Measurements from ENCODE around the gene FGFR2.

FGFR2 gene

DNA sequence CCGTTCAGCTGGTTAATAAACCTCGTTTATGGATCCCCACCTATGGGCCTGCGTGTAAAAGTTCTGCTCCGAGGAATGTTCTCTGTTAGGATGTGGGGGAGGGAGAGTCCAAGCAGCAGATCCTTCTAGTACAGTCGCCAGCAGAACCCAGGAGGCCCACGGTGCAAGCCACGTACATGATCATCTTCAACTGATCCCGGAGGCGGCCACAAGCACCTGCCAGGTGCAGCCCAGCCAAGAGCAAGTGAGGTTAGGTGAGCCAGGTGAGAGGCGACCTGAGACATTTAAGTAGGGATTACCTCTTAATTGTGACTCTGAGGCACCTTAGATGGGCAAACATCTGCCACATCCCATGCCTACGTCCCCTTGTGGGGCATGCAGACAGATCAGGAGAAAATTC, 18.0 kb upstream of the FGFR2 start:
- Histone ChIP-seq H3K4me1 (ENCODE audit: insufficient read depth, low read length) (0 out of 2 replicates have a peak, but pooled peaks cover 2% of the 10 kb centered on the region), H3K9ac (ENCODE audit: low read depth, low read length) (no peak overlapping the region), H3K9me3 (ENCODE audit: control insufficient read depth, insufficient read depth, low read length) (peaks cover 13% of the 10 kb centered on the region), H3K36me3 (ENCODE audit: insufficient read depth, low read length) (no peaks in the 10 kb centered on the region)

DNA sequence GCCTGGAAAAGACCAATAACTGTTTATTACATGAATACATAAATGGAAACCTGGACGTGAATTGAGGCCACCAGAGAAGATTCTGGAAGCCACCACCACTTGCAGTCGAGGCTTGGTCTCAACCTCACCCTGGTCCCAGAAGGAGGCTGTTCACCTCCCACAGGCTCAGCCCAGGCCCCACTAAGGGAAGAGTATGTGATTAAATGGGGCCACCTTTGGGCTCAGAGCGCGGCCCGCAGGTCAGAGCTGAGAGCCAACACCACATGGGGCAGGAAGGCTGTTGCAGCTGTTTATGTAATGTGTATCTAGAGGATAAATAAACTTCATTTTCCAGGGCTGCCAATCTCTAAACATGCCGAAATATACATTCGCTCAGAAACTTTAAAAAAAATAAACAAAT, 17.6 kb upstream of the FGFR2 start:
- H3K9ac ChIP-seq (ENCODE audit: low read depth, low read length): no peak overlapping the region

DNA sequence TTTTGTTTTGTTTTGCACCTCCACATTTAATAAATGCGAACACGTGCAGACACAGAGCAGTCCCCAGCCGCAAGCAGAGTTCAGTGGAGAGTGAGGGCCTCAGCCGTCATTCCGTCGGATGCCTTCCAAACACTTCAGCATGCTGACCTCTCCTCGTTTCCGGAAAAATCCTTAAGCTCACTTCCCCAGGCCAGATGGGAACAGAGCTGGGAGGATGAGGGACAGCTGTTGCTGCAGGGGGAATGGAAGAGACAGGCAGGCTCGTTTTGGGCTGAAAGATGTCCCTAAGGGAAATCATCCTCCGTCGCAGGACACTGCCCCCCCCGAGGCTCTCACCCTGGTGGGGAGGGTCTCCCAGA, 17.2 kb upstream of the FGFR2 start:
- no peaks in the 10 kb centered on the region for H3K36me3 ChIP-seq (ENCODE audit: insufficient read depth, low read length)
- no peak overlapping the region for H3K9ac ChIP-seq (ENCODE audit: low read depth, low read length)
- 0 out of 2 replicates have a peak, but pooled peaks cover 9% of the 10 kb centered on the region for H3K4me1 ChIP-seq (ENCODE audit: insufficient read depth, low read length)
- H3K9me3 ChIP-seq (ENCODE audit: control insufficient read depth, insufficient read depth, low read length): peaks cover 13% of the 10 kb centered on the region

More for the DNA sequence above, 17.6 kb upstream of the FGFR2 start:
- Histone ChIP-seq H3K4me1 (ENCODE audit: insufficient read depth, low read length) (0 out of 2 replicates have a peak, but pooled peaks cover 7% of the 10 kb centered on the region), H3K9me3 (ENCODE audit: control insufficient read depth, insufficient read depth, low read length) (peaks cover 13% of the 10 kb centered on the region), H3K36me3 (ENCODE audit: insufficient read depth, low read length) (no peaks in the 10 kb centered on the region)

DNA sequence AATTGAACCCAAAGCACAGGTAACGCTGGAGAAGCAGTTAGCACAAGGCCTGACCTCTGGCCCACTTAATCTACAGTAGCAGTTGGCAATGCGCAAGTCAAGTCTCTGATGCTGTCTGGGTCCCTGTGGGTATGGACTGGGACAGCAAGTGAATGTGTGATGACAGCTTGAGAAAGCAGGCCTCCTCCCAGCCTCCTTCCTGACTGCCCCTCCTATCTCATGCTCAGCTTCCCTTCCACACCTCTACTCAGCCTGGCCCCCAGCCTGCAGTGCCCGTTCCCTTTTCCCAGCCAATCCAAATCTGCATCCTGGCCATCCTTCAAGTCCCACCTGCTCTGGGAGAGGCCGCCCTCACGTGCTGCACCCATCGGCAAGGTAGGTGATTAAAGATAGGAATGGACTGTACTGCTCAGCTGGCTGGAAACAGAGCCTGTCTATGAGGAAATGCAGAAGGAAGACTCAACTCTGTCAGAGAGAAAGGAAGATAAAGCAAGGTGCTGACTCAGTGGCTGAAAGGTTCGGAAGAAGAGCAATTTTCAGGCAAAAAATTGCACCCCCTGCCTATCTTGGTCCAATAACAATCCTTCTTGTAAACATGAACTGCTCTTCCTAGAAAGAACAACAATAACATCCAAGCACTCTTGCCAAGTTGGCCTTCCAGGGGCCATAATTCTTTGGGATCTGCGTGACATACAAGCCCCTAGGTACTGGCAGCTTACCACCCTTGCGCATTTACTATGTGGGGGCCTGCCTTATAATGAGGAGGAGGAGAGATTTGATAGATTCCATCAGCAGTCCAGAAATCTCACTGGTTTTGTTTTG, 16.6 kb upstream of the FGFR2 start:
- no peaks in the 10 kb centered on the region for H3K36me3 ChIP-seq (ENCODE audit: insufficient read depth, low read length)
- H3K9me3 ChIP-seq (ENCODE audit: control insufficient read depth, insufficient read depth, low read length): peaks cover 13% of the 10 kb centered on the region
- H3K9ac ChIP-seq (ENCODE audit: low read depth, low read length): no peak overlapping the region
- H3K4me1 ChIP-seq (ENCODE audit: insufficient read depth, low read length): 0 out of 2 replicates have a peak, but pooled peaks cover 9% of the 10 kb centered on the region

DNA sequence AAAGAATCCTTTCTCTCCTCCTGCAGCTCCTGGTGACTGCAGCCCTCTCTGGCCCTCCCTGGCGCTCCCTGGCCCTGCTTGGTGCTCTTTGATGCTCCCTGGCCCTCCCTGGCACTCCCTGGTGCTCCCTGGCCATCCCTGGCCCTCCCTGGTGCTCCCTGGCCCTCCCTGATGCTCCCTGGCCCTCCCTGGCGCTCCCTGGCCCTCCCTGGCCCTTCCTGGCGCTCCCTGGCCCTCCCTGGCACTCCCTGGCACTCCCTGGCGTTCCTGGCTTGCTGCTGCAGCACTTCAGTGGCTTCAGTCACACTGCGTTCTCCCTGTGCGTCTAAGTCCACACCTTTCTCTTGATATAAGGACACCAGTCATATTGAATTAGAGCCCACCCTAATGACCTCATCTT, 15.2 kb upstream of the FGFR2 start:
- H3K36me3 ChIP-seq (ENCODE audit: insufficient read depth, low read length): no peaks in the 10 kb centered on the region
- H3K9ac ChIP-seq (ENCODE audit: low read depth, low read length): no peak overlapping the region
- peaks cover 1% of the 10 kb centered on the region for H3K9me3 ChIP-seq (ENCODE audit: control insufficient read depth, insufficient read depth, low read length)
- H3K4me1 ChIP-seq (ENCODE audit: insufficient read depth, low read length): peaks cover 9% of the 10 kb centered on the region; the same call in 1 of the 2 replicates

DNA sequence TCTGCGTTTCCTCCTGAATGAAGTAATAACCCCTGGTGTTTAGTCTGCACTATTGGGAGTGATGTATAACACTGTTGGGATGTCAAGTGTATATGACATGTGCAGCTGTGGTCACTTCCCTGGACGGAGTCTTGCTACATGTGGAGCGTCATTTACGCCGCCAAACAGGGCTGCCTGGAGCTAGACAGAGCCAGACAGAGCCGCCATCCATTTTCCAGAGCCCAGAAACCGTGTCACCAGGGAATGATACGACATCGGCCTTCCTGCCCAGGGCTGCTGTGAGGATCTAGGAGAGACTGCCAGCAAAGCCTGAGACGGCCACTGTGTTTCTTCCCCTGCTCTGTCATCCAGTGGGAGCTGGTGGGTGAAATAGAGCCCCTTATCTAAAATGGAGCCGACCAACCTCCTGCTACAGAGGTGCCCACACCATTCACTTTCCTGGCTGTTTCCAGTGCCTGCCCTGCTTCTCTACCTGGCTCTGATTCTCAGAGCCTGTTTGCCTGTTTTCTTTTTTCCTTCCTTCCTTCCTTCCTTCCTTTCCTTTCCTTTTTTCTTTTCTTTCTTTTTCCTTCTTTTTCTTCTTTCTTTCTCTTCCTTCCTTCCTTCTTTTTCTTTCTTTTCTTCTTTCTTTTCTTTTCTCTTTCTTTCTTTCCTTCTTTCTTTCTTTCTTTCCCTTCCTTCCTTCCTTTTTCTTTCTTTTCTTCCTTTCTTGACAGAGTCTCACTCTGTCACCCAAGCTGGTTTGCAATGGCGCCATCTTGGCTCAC, 13.3 kb upstream of the FGFR2 start:
- peaks cover 11% of the 10 kb centered on the region; the same call in 1 of the 2 replicates for H3K4me1 ChIP-seq (ENCODE audit: insufficient read depth, low read length)
- H3K36me3 ChIP-seq (ENCODE audit: insufficient read depth, low read length): no peaks in the 10 kb centered on the region
- no peak overlapping the region for H3K9ac ChIP-seq (ENCODE audit: low read depth, low read length)
- no peaks in the 10 kb centered on the region for H3K9me3 ChIP-seq (ENCODE audit: control insufficient read depth, insufficient read depth, low read length)

DNA sequence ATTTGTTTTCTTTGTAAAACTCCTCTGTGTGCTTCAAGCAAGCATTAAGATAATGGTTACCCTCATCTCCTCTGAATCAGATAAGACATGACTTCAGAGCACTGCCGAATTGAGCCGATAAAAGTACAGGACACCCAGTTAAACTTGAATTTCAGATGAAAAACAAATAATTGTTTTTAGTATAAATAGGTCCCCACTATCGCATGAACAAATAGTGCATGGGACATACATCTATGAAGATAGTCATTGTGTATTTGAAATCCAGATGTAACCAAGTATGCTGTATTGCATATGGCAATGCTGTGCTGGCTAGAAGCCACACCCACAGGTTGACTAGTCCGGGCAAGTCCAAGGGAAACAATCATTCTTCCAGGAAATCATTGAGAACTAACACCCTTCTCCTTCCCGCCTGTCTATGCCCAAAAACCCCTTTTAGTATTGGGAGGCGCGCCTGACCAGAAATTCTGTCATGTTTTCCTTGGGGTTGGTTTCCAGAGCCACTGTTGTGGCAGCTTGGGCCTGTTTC, 12.6 kb upstream of the FGFR2 start:
- peaks cover 11% of the 10 kb centered on the region; the same call in 1 of the 2 replicates for H3K4me1 ChIP-seq (ENCODE audit: insufficient read depth, low read length)
- no peaks in the 10 kb centered on the region for H3K9me3 ChIP-seq (ENCODE audit: control insufficient read depth, insufficient read depth, low read length)
- no peak overlapping the region for H3K9ac ChIP-seq (ENCODE audit: low read depth, low read length)
- H3K36me3 ChIP-seq (ENCODE audit: insufficient read depth, low read length): no peaks in the 10 kb centered on the region

DNA sequence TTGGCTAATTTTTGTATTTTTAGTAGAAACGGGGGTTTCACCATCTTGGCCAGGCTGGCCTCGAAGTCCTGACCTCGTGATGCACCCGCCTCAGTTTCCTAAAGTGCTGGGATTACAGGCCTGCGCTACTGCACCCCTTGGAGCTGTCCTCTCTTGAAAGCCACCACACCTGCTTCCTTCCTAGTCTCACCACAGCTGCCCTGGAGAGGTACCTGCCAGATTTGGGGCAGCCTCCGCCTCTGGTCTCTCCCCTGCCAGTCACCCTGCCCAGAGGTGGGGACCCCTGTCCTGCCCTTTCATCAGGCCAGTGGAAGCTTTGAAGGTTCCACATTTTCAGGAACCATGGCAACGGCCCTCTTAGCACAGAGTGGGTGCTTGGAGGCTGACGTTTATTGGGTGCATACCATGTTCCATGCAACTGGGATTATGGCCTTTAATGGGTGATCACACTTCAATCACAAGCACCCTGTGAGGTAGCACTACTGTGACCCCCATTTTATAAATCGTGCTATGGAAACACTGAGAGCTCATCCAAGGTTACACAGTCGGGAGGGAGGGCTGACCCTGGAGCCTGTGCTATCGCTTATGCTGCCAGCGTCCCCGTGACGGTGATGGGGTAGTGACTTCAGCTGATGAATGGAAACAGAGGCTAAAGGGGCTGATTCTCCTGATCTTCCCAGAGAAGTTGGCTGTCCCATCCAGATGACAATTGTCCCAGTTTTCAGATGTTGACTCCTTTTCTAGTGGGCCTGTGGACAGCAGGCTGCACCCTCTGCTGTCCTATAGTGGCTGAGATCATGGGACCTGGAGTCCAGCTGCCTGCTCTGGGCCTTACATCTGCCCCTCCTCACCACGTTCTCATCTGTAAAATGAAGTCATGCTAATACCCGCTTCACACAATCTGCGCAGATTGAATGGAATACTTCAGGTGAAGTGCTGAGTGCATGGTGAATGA, 11.5 kb upstream of the FGFR2 start:
- no peaks in the 10 kb centered on the region for H3K36me3 ChIP-seq (ENCODE audit: insufficient read depth, low read length)
- no peaks in the 10 kb centered on the region for H3K9me3 ChIP-seq (ENCODE audit: control insufficient read depth, insufficient read depth, low read length)
- H3K4me1 ChIP-seq (ENCODE audit: insufficient read depth, low read length): peaks cover 11% of the 10 kb centered on the region; the same call in 1 of the 2 replicates
- no peak overlapping the region for H3K9ac ChIP-seq (ENCODE audit: low read depth, low read length)

DNA sequence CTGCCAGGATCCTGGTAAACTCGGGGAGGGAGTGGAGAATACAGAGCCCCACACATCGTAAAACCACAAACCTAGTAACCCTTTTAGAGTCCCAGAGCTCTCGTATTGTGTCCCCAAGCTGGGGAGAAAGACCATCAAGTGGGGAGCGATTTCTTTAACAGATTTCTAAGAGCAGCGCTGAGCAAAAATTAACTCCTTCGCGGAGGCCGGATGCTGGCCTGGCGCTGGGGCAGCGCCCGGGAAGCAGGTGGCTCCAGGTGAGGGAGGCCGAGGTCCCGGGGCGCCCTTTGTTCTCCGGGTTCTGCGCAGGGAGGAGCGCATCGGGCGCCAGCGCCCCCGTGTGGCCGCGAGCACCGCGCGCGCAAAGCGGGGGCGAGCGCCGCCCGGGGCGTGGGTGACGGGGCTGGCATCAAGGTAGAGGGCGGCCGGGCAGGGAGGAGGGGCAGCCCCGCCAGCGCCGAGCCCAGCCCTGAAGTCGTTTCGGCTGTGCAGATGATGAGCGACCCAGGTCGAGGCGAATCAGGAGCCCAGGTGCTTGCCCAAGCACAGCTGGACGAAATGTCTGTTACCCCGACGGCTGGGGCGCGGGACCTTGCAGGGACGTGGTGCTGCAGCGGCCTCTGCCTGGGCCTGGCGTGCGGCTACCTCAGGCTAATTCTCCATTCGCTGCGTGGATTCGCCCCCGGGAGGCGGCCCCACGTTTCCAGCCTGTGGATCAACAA, 10.4 kb upstream of the FGFR2 start:
- no peaks in the 10 kb centered on the region for H3K36me3 ChIP-seq (ENCODE audit: insufficient read depth, low read length)
- peaks cover 11% of the 10 kb centered on the region; the same call in 1 of the 2 replicates for H3K4me1 ChIP-seq (ENCODE audit: insufficient read depth, low read length)
- peak overlapping the region; percentile 42; the same call in 1 of the 2 replicates for H3K9ac ChIP-seq (ENCODE audit: low read depth, low read length)
- H3K9me3 ChIP-seq (ENCODE audit: control insufficient read depth, insufficient read depth, low read length): no peaks in the 10 kb centered on the region

DNA sequence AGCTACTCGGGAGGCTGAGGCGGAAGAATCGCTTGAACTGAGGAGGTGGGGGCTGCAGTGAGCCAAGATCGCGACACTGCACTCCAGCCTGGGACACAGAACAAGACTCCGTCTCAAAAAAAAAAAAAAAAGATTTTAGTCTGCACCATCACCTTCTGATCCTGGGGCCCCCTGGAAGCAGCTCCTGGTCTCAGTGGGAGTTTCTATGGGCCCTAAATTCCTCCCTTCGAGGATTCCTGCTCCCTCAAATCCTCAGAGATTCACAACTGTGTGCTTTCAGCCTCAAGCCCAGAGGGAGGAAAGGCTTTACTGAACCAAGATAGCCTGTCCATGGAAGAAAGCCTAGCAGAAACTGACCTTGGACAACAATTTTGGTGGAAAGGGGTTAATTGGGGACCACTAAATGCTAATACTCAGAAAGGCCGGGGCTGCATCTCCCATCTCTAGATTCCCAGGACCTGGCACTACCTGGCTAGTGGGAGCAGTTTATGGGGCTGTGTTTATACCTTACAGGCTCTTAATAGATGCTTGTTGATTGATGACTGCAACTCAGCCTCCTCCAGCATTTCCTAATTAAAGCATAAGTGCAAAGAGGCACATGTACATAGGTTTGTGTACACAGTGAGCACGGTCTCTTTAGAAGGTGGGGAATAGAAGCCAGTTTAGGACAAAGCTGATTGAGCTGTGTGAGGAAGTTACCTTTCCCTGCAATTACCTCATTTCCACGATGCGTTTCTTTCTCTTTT, 9.2 kb upstream of the FGFR2 start:
- Histone ChIP-seq H3K9ac (ENCODE audit: low read depth, low read length) (no peak overlapping the region), H3K9me3 (ENCODE audit: control insufficient read depth, insufficient read depth, low read length) (no peaks in the 10 kb centered on the region), H3K36me3 (ENCODE audit: insufficient read depth, low read length) (no peaks in the 10 kb centered on the region), H3K4me1 (ENCODE audit: insufficient read depth, low read length) (peaks cover 11% of the 10 kb centered on the region; the same call in 1 of the 2 replicates)

DNA sequence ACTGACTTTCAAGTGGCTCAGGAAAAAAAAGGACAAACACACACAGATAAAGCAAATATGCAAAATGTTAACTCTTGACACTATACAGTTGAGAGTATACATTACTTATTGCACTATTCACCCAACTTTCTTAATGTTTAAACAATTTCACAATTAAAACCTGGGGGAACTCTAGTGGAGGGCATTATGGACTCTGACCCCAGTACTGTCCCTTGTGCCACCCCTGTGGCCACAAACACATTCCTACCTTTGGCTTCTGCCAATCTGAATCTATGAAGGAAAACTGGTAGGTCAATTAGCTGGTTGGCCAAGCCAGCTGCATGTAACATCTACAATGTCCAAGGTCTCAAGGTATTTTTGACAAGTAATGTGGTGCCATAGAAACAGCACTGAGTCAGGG, 7.5 kb upstream of the FGFR2 start:
- peaks cover 9% of the 10 kb centered on the region; the same call in 1 of the 2 replicates for H3K4me1 ChIP-seq (ENCODE audit: insufficient read depth, low read length)
- no peak overlapping the region for H3K9ac ChIP-seq (ENCODE audit: low read depth, low read length)
- no peaks in the 10 kb centered on the region for H3K36me3 ChIP-seq (ENCODE audit: insufficient read depth, low read length)
- no peaks in the 10 kb centered on the region for H3K9me3 ChIP-seq (ENCODE audit: control insufficient read depth, insufficient read depth, low read length)

DNA sequence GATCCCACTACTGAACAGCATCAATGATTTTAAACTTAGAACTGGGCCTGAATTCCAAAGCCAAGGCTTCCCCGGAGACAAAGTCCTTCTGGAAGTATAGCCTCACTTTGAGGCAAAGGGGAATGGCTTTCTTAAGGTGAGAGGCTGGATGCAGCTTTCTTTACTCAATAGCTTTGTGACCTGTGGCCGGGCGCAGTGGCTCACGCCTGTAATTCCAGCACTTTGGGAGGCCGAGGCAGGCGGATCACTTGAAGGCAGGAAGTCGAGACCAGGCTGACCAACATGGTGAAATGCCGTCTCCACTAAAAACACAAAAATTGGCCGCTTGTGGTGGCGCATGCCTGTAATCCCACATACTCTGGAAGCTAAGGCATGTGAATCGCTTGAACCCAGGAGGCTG, 3.2 kb upstream of the FGFR2 start:
- no peaks in the 10 kb centered on the region for H3K36me3 ChIP-seq (ENCODE audit: insufficient read depth, low read length)
- peaks cover 21% of the 10 kb centered on the region for H3K4me1 ChIP-seq (ENCODE audit: insufficient read depth, low read length)
- H3K9ac ChIP-seq (ENCODE audit: low read depth, low read length): no peak overlapping the region
- H3K9me3 ChIP-seq (ENCODE audit: control insufficient read depth, insufficient read depth, low read length): no peaks in the 10 kb centered on the region

DNA sequence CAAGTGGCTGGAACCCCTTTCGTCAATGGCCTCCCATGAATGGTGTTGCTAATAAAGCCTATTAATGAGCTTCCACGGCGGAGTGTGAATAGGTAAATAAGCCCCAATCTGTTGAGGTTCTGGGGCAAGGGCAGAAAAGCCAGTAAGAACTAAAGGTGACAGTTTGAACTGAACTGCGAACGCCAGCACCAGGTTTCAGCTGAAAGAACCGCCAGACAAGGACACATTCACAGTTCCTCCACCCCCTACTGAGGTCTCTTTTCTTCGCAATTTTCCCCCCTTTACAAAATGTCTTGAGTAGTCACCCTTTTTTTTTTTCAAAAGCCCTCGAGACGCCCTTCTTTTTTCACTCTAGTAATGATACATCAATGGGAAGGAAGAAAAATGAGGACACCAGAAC, 2.4 kb upstream of the FGFR2 start:
- H3K36me3 ChIP-seq (ENCODE audit: insufficient read depth, low read length): no peaks in the 10 kb centered on the region
- peaks cover 21% of the 10 kb centered on the region for H3K4me1 ChIP-seq (ENCODE audit: insufficient read depth, low read length)
- peak overlapping the region; percentile 29; the same call in 1 of the 2 replicates for H3K9ac ChIP-seq (ENCODE audit: low read depth, low read length)
- no peaks in the 10 kb centered on the region for H3K9me3 ChIP-seq (ENCODE audit: control insufficient read depth, insufficient read depth, low read length)
